ENCODE data around the gene NAIF1. TPM values are rescaled to one million over a fixed set of nuclear protein-coding genes. Genes with fewer than 3 reads are reported as not detected.

The NAIF1 gene
- total RNA-seq, 1 experiment from 2014 or later, result 17.3 TPM

GRCh38 chr9:128049843-128050242, 17.3 kb downstream of the NAIF1 start:
- ChIA-PET CTCF (no interaction called here), POLR2A (ENCODE audit: unreplicated experiment) (no interaction called here)
- intact Hi-C loops (cut with micrococcal nuclease; ENCODE audit: unreplicated experiment), result loop anchor here (5.0 kb wide), 2 partner anchors 47 to 67 kb away; no protein-coding TSS in a partner anchor
- no peak for DNase-seq
- Histone ChIP-seq H3K4me1 (replicated peaks; ENCODE audit: insufficient read depth) (peaks cover 32% of the 10 kb centered on the region), H3F3A (ENCODE audit: insufficient read depth, low read depth) (peaks cover 23% of the 10 kb centered on the region; the same call in 1 of the 2 replicates), H2AFZ (no peak overlapping the region), H3K36me3 (ENCODE audit: low read depth) (no peaks in the 10 kb centered on the region), H3K9me2 (ENCODE audit: insufficient read depth) (no peaks in the 10 kb centered on the region), H3K4me3 (no peak overlapping the region), H3K9me3 (ENCODE audit: insufficient read depth, low read depth) (no peaks in the 10 kb centered on the region), H3K79me2 (ENCODE audit: low read depth) (no peaks in the 10 kb centered on the region), H3K4me2 (no peak overlapping the region), H3K27me3 (ENCODE audit: insufficient read depth, low read depth) (no peaks in the 10 kb centered on the region), H4K20me1 (ENCODE audit: insufficient read depth) (no peaks in the 10 kb centered on the region), H3K27ac (no peak overlapping the region)
- BruUV-seq (replicated peaks), result no TSS peak
- no peak for TF ChIP-seq EZH2 (IDR thresholded peaks at IDR 0.05; ENCODE audit: low read depth)
- TF ChIP-seq, protein P1, sequence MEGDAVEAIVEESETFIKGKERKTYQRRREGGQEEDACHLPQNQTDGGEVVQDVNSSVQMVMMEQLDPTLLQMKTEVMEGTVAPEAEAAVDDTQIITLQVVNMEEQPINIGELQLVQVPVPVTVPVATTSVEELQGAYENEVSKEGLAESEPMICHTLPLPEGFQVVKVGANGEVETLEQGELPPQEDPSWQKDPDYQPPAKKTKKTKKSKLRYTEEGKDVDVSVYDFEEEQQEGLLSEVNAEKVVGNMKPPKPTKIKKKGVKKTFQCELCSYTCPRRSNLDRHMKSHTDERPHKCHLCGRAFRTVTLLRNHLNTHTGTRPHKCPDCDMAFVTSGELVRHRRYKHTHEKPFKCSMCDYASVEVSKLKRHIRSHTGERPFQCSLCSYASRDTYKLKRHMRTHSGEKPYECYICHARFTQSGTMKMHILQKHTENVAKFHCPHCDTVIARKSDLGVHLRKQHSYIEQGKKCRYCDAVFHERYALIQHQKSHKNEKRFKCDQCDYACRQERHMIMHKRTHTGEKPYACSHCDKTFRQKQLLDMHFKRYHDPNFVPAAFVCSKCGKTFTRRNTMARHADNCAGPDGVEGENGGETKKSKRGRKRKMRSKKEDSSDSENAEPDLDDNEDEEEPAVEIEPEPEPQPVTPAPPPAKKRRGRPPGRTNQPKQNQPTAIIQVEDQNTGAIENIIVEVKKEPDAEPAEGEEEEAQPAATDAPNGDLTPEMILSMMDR (conservative IDR thresholded peaks at IDR 0.05), result no peak

- CTCF ChIA-PET, result interaction anchor here (0.6 kb wide), 1 partner anchor 69 kb away, joined by 4 read pairs; no protein-coding TSS in a partner anchor
- Histone ChIP-seq H4K20me1 (ENCODE audit: insufficient read depth) (no peaks in the 10 kb centered on the region), H3K4me2 (no peak overlapping the region), H3K9me2 (ENCODE audit: insufficient read depth) (no peaks in the 10 kb centered on the region), H3K27ac (no peak overlapping the region), H3K79me2 (ENCODE audit: low read depth) (no peaks in the 10 kb centered on the region), H3F3A (ENCODE audit: insufficient read depth, low read depth) (peaks cover 23% of the 10 kb centered on the region; the same call in 1 of the 2 replicates), H3K4me3 (no peak overlapping the region), H3K9me3 (ENCODE audit: insufficient read depth, low read depth) (no peaks in the 10 kb centered on the region), H3K27me3 (ENCODE audit: insufficient read depth, low read depth) (no peaks in the 10 kb centered on the region), H3K4me1 (replicated peaks; ENCODE audit: insufficient read depth) (peaks cover 27% of the 10 kb centered on the region), H2AFZ (no peak overlapping the region), H3K36me3 (ENCODE audit: low read depth) (no peaks in the 10 kb centered on the region)
- DNase-seq, result no peak
- no TSS peak for BruUV-seq (replicated peaks)
- TF ChIP-seq, protein P1 (conservative IDR thresholded peaks at IDR 0.05), result no peak
- no peak for TF ChIP-seq EZH2 (IDR thresholded peaks at IDR 0.05; ENCODE audit: low read depth)
- intact Hi-C loops (cut with micrococcal nuclease; ENCODE audit: unreplicated experiment), result no loop called here
- POLR2A ChIA-PET (ENCODE audit: unreplicated experiment), result interaction anchor here (0.6 kb wide), 1 partner anchor 93 kb away, joined by 7 read pairs; no protein-coding TSS in a partner anchor
Observed at GRCh38 chr9:128048663-128049062, 18.5 kb downstream of the NAIF1 start.

DNA sequence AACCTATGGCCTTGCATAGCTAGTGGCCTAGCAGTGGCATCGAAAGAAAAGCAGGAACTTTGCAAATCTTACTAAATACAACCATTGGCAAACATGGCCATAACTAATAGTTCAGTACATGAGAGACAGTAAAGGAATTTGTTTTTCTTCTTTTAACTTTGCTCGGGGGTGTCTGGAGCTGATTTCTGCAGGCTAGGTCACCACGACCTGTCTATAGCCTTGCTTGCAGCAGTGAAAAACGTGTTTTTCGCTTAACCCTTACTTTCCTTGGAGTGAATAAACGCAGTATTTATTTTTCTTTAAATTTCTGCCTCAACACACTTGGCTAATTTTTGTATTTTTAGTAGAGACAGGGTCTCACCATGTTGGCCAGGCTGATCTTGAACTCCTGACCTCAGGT, 19.9 kb downstream of the NAIF1 start:
- POLR2A ChIA-PET (ENCODE audit: unreplicated experiment), result no interaction called here
- Histone ChIP-seq H4K20me1 (ENCODE audit: insufficient read depth) (no peaks in the 10 kb centered on the region), H3K9me2 (ENCODE audit: insufficient read depth) (no peaks in the 10 kb centered on the region), H3F3A (ENCODE audit: insufficient read depth, low read depth) (peaks cover 21% of the 10 kb centered on the region; the same call in 1 of the 2 replicates), H3K79me2 (ENCODE audit: low read depth) (no peaks in the 10 kb centered on the region), H3K27ac (no peak overlapping the region), H2AFZ (no peak overlapping the region), H3K36me3 (ENCODE audit: low read depth) (no peaks in the 10 kb centered on the region), H3K4me1 (replicated peaks; ENCODE audit: insufficient read depth) (peaks cover 20% of the 10 kb centered on the region), H3K4me3 (no peak overlapping the region), H3K9me3 (ENCODE audit: insufficient read depth, low read depth) (no peaks in the 10 kb centered on the region), H3K27me3 (ENCODE audit: insufficient read depth, low read depth) (no peaks in the 10 kb centered on the region), H3K4me2 (no peak overlapping the region)
- no peak for TF ChIP-seq EZH2 (IDR thresholded peaks at IDR 0.05; ENCODE audit: low read depth)
- TF ChIP-seq, protein P1 (conservative IDR thresholded peaks at IDR 0.05), result no peak
- CTCF ChIA-PET, result interaction anchor here (0.7 to 0.9 kb wide), 2 partner anchors 68 to 105 kb away, joined by 4 to 6 read pairs; no protein-coding TSS in a partner anchor
- intact Hi-C loops (cut with micrococcal nuclease; ENCODE audit: unreplicated experiment), result no loop called here
- no TSS peak for BruUV-seq (replicated peaks)
- DNase-seq, result no peak
